HUDEP-2 (cell line): ENCODE measurements around the gene KCNK4.
A peak's percentile ranks its signal among the peaks of the same experiment; 100 is the strongest.

Experiments used
- DNase-seq, 76 experiments: peaks; one replicate each; lab custom pipeline; 2025; ENCODE audit not compliant: unreplicated experiment in 76 of 76; lab: John Stamatoyannopoulos, UW

The KCNK4 gene

GRCh38 chr11:64287676-64288352, 3.3 kb upstream of the KCNK4 start:
- no peak for DNase-seq

GRCh38 chr11:64288353-64288750, 2.8 kb upstream of the KCNK4 start:
- no peak for DNase-seq

GRCh38 chr11:64289002-64289564, 2.0 kb upstream of the KCNK4 start:
- no peak for DNase-seq

- DNase-seq = no peak
These were observed 495 bp upstream of the KCNK4 start for GRCh38 chr11:64290352-64291261.

- no peak for DNase-seq
These were observed 804 bp downstream of the KCNK4 start for GRCh38 chr11:64291752-64292459.

- DNase-seq = no peak
These were observed 1.6 kb downstream of the KCNK4 start for GRCh38 chr11:64292460-64293254.

- DNase-seq = no peak
These were observed 3.7 kb downstream of the KCNK4 start for GRCh38 chr11:64294774-64295173.

- no peak for DNase-seq
These were observed 4.7 kb downstream of the KCNK4 start for GRCh38 chr11:64295760-64296159.

GRCh38 chr11:64296236-64296635, 5.1 kb downstream of the KCNK4 start:
- no peak for DNase-seq

- DNase-seq = no peak
These were observed 6.0 kb downstream of the KCNK4 start for GRCh38 chr11:64296830-64297698.

- DNase-seq = peak in 27 of 76 experiments; percentile 4 to 43 (median 22)
These were observed 6.7 kb downstream of the KCNK4 start for GRCh38 chr11:64297699-64298358.

GRCh38 chr11:64298966-64299846, 8.1 kb downstream of the KCNK4 start:
- peak in 40 of 76 experiments; percentile 1 to 55 (median 28) for DNase-seq

GRCh38 chr11:64299847-64300648, 8.9 kb downstream of the KCNK4 start, which contains the start of gene CATSPERZ:
TSS of gene CATSPERZ (plus strand) at chr11:64300358. CDS start at chr11:64300411, 53 bp downstream.
- DNase-seq = no peak

GRCh38 chr11:64303109-64304031, 12.3 kb downstream of the KCNK4 start:
- DNase-seq = no peak

- no peak for DNase-seq
These were observed 12.9 kb downstream of the KCNK4 start for GRCh38 chr11:64304032-64304315.
